HG03520 (cell line): Measurements from ENCODE around the gene ADCY7.

ENCODE experiments used
- ATAC-seq: cut with Tn5 transposase; IDR thresholded peaks from one replicate; pipeline ENCODE4 v1.9.1; 2021; ENCODE audit warnings: mild to moderate bottlenecking, moderate library complexity; ENCODE audit not compliant: unreplicated experiment

The ADCY7 gene

DNA sequence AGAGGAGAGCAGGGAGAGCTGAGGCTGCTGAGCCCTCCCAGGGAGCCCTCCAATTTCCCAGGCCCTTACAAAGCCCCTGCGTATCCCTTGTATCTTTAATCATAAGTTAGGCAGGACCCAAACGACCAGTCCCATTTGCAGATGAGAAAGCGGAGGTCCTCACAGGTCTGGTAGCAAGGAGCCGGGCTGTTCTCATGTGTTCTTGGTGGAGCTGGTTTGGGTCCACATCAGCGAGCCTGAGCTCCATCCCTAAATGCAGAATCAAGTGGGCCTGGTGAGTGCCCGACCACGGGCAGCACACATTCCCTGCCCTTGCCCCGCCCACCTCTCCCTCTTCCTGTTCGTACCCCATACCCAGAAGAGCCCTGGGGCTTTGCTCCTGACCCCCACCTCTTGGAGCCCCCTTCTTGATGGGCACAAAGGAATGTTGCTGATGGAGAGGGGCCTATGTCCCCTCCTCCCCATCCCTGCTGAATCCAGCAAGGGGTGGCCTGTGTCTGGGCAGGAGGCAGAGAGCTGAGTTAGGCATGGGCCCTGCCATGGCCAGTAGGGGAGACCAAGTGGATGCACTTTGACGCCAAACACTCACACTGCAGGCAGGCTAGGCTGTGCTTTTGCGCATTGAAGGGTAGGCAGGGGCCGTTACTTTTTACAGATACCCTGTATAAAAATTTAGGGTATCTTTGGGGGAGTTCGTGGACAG lies 18.3 kb upstream of the ADCY7 start:
- no peak for ATAC-seq

DNA sequence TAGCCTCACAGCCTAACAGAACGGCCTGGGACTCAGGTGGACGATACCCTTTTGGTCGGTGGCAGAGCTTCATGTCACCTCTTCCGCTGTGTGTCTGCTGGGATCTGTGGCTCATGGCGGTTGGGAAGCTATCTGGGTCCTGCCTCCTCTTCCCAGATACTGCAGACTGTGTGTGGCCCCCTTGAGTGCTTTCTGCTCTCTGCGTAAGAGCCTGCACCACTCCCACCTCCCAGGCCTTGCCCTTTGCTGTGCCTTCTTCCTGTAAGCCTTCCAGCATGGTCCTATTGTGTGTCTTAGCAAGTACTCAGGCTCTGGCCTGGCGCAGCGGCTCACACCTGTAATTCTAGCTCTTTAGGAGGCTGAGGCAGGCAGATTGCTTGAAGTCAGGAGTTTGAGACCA lies 17.5 kb upstream of the ADCY7 start:
- no peak for ATAC-seq

DNA sequence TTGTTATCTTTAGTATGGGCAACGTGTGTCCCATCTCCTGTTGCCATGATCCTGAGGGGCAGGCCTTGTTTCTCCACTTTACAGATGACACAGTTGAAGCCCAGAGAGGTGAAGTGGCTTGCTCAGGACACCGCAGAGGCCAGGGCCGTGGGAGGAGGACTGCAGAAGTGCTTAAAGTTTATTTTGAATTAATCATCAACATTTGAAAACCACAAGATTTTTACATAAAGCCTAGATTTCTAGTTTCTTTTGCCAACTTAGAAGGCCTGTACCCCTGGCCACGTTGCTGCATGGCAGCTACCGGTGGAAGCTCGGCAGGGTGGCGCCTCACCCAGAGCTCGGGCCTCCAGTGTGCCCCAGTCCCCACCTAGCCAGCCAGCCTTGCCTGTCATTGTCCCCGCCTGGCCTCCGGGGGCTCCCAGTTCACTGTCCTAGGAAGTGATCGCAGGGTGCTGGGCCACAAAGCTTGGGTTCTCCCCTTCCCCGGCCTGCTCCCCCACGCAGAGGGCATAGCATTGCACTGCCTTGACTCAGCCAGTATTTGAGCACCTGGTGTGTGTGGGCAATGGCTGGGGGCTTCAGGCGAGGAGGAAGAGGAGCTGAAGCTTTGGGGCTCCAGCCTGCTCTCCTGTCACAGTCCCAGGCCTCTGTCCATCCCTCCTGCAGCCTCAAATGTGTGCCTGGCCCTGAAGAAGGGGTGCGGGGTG lies 14.8 kb upstream of the ADCY7 start:
- no peak for ATAC-seq

DNA sequence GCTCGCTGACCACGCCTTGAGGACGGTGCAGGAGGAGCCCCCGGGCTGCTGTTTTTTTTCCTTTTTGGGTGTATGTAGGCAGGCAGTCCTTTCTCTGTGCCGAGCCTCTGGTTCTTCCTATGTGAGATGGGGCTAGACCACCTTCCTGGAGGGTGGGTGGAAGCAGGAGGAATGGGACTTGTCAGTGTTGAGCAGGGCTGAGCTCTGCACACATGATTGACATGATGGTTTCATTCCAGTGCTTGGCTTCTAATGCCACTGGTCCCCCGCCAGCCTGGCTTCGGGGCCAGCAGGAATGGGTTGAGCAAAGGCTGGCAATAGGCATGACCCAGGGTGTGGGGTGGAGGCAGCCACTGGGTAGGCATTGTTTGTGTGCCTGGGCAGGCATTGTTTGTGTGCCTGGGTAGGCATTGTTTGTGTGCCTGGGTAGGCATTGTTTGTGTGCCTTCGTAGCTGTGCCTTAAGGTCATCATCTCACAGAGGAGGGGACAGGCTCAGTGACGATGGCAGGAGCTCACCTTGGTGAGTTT lies 14.2 kb upstream of the ADCY7 start:
- ATAC-seq, result no peak

GRCh38 chr16:50252874-50253513 lies 13.4 kb upstream of the ADCY7 start:
- ATAC-seq, result no peak

DNA sequence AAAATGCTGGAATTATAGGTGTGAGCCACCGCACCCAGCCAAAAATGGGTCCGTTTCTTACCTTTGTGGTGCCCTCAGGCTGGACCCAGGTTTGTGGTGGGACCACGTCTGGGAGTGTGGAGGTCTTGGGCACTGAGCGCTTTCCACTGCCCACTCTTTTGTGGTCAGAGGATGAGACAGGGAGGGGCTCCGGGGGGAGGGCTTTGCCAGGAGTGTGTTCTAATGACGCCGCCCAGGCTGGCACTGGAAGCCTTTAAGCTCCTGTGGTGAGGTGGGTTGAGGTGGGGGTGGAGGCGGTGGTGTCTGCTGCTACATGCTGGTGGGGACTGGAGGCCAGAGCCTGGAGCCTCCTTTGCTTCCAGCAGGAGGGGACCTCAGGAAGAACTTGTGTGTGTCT lies 12.8 kb upstream of the ADCY7 start:
- ATAC-seq, result no peak

GRCh38 chr16:50254072-50254471 lies 12.3 kb upstream of the ADCY7 start:
- ATAC-seq, result no peak

- ATAC-seq, result no peak
These were observed 10.8 kb upstream of the ADCY7 start for GRCh38 chr16:50255538-50255937.

DNA sequence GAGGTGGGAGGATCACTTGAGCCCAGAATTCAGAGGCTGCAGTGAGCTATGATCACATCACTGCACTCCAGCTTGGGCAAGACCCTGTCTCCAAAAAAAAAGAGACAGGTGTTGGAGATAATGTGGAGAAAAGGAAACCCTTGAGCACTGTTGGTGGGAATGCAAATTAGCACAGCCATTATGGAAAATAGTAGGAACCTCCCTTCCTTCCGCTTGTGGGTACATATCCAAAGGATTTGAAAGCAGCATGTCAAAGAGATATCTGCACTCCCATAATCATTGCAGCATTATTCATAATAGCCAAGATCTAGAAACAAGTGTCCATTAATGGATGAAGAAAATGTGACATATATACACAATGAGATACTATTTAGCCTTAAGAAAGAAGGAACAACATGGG lies 9.7 kb upstream of the ADCY7 start:
- ATAC-seq, result no peak

- no peak for ATAC-seq
These were observed 8.5 kb upstream of the ADCY7 start for GRCh38 chr16:50257876-50258275.

DNA sequence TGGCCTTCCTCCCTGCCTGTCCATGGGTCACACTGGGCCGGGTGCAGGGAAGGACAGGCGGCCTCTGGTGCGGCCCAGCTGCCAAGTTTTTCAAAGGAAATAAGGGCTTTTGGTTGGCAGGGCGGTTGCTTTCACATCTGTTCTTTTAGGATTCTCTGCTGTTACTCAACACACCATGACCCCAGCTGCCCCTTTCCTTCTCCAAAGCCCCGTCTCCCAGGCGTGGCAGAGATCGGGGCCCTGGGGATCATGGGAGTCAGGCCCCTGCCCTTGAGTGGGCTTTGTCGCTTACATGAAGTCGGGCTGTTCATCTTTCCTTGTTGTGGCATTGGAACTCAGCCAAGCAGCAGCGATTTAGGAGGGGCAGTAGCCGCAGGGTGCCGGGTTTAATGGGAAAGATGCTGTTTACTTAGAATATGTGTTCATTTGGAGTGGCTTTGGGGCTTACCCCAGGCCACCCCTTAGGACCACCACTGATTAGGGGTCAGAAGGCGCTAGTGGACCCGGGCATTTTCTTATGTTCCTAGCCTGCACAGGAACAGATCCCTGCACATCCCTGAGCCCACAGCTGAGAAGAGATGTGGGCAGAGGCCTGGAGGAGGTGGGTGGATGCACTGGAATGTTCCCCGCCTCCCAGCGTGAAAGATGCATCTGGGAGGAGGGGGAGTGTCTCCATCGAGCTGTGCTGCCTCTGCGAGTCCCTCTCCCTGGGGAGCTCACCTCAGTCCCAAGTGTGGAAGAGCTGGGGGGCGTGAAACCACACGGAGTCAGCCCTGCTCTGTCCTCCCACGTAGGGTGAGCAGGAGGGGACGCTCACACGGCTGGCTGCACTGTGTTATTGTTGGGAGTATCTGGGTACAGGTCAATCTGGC lies 6.8 kb upstream of the ADCY7 start:
- ATAC-seq, result no peak

DNA sequence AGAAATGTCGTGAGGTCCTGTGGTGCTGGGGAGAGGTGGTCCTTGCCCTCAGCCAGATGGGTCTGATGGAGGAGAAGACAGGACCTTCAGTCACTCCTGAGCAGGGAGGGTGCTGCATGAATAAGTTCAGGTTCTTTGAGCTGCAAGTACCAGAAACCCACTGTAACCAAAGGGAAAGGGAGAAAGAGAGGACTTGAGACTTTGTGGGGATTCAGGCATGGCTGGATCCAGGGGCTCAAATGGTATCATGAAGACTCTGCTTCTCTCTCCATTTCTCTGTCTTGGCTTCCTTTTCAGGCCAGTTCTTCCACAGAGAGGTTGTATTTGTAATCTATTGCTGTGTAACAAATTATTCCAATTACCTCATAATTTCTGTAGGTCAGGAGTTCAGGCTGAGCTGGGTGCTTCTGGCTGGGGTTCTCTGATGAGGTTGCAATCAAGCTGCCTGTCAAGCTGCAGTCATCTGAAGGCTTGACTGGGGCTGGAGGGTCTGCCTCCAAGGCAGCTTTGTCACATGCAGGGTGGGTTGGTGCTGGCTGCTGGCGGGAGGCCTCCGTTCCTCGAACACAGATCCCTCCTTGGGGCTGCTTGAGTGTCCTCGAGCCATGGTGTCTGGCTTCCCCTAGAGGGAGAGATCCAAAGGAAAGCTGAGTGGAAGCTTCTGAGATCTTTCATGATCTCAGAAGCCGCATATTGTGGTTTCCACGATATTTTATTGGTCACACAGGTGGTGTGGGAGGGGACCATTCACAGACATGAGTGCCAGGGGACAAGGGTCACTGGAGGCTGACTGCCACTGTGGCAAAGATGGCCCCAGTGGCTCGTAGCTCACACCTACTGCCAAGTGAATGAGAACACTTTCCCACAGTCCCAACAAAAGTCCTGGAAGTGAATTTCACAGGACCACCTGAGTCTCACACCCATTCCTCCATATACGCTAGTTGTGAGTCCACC lies 5.9 kb upstream of the ADCY7 start:
- no peak for ATAC-seq

DNA sequence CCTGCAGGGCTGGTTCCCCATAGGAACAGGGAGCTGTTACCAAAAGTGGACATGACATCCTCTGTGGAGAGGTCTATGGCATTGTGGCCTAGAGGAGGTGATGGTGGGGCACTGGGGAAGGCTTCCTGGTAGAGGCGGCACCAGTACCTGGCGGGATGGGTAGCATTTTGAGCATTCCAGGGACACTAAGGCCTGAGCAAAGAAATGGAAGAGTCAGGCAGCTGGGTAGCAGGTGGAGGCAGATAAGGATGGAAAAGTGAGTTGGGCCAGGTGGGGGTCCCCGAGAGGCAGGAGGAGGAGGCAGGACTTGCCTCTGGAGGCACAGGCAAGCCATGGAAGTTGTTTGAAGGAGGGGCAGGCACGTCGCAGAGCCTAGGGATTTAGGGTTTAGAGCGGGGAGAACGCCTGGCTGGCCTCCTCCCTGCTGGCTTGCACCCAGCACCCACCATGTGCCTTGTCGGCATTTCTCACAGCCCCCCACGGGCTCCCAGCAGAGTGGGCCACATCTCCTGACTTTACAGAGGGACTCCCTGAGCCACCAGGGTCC lies 5.1 kb upstream of the ADCY7 start:
- ATAC-seq, result no peak

DNA sequence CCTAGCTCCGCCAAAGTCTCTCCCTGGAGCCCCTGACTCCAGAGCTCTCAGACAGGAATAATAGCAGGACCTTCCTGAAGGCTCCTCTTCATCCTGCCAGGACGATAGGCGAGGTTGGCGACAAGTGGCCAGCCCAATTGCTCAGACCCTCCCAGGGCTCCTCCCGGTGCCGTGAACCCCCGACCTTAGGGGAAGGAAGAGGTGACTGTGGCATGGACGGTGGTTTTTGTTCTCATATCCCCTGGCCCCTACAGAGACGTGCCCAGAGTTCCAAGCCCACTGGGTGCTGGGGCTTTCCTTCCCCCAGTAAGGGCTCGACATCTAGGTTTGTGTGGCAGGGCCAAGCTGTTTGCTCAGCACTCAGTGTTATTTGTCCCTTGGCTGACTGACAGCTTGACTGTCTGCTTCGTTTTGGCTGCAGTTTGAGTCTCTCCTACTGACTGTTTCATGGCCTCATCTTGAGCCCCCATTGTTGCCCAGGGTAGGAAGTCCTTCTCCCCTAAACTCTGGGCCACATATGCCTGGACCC lies 4.6 kb upstream of the ADCY7 start:
- ATAC-seq, result no peak

GRCh38 chr16:50263060-50263909 lies 3.1 kb upstream of the ADCY7 start:
- ATAC-seq, result no peak

- ATAC-seq, result no peak
These were observed 2.1 kb upstream of the ADCY7 start for GRCh38 chr16:50263940-50264929.

- no peak for ATAC-seq
These were observed 1.1 kb upstream of the ADCY7 start for GRCh38 chr16:50265260-50265659.
